ENCODE data around the gene ADAM12. TPM values are rescaled to one million over a fixed set of nuclear protein-coding genes. Genes with fewer than 3 reads are reported as not detected.

ADAM12 gene
- polyA plus RNA-seq, 4 donors, result 0.45 to 0.87 TPM; not detected in 2

DNA sequence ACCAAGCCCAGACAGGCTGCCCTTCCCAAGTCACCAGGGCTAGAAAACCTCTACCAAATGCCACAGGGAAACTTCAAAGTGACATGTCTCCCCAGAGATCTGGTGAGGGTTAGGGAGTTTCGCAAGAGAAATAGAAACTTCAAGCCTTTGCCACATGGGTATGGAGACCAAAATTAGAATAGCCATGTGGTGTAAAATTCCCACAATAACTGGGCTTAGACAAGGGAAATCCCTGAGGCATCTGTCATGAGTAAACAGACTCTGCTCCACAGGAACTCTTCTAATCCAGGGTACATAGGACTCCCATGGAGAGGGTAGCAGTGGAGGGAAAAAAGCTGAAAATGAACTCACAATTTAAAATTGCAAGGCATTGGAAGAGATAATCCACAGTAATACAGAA lies 14.3 kb downstream of the ADAM12 start:
- Histone ChIP-seq H3K9me3 (ENCODE audit: control insufficient read depth in 2 of 2, insufficient read depth in 1 of 2, low read depth in 1 of 2, low read length in 1 of 2) (no peaks in the 10 kb centered on the region), H3K4me1 (ENCODE audit: control insufficient read depth in 3 of 3, insufficient read depth in 2 of 3, low read depth in 1 of 3, low read length in 2 of 3) (no peaks in the 10 kb centered on the region), H3K27me3 (ENCODE audit: control insufficient read depth in 3 of 3, insufficient read depth in 3 of 3, low read length in 3 of 3) (no peaks in the 10 kb centered on the region), H3K4me3 (ENCODE audit: low read depth in 1 of 3, low read length in 3 of 3) (no peak overlapping the region), H3K36me3 (ENCODE audit: control insufficient read depth in 3 of 3, insufficient read depth in 2 of 3, low read depth in 1 of 3, low read length in 3 of 3) (no peaks in the 10 kb centered on the region), H3K27ac (ENCODE audit: low read depth in 1 of 3, low read length in 2 of 3) (no peak overlapping the region)
- 86 to 95% (median 92%) methylated on average over 1 of the region's 1 CpG for WGBS, 3 donors
- DNase-seq (no peak), FAIRE-seq (no peak)

GRCh38 chr10:126373147-126373546 lies 15.1 kb downstream of the ADAM12 start:
- WGBS, 3 donors, result 66 to 79% (median 76%) methylated on average over 4 of the region's 4 CpGs
- H3K4me3 ChIP-seq (ENCODE audit: low read depth in 1 of 3, low read length in 3 of 3), result no peak overlapping the region
- H3K9me3 ChIP-seq (ENCODE audit: control insufficient read depth in 2 of 2, insufficient read depth in 1 of 2, low read depth in 1 of 2, low read length in 1 of 2), result no peaks in the 10 kb centered on the region
- no peak for FAIRE-seq
- H3K27me3 ChIP-seq (ENCODE audit: control insufficient read depth in 3 of 3, insufficient read depth in 3 of 3, low read length in 3 of 3), result no peaks in the 10 kb centered on the region
- H3K27ac ChIP-seq (ENCODE audit: low read depth in 1 of 3, low read length in 2 of 3), result no peak overlapping the region
- H3K36me3 ChIP-seq (ENCODE audit: control insufficient read depth in 3 of 3, insufficient read depth in 2 of 3, low read depth in 1 of 3, low read length in 3 of 3), result no peaks in the 10 kb centered on the region
- DNase-seq, result no peak
- no peaks in the 10 kb centered on the region for H3K4me1 ChIP-seq (ENCODE audit: control insufficient read depth in 3 of 3, insufficient read depth in 2 of 3, low read depth in 1 of 3, low read length in 2 of 3)

DNA sequence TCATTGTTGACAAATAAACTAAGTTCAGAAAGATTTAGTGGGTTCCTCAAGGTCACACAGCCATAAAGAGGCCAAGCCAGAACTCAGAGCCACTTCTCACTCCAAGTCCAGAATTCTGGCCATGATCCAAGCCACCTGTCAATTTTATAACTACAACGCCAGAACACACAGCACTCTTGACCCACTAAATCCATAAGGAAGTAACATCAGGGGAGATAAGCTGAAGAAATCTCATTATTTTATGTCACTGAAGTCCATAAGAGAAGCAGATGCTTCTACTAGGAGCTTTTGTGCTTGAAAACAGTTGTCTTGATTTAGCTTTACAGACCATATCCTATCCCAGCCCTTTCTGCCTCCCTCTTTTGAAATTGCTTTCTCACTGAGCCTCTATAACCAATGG lies 15.9 kb downstream of the ADAM12 start:
- Histone ChIP-seq H3K27ac (ENCODE audit: low read depth in 1 of 3, low read length in 2 of 3) (no peak overlapping the region), H3K9me3 (ENCODE audit: control insufficient read depth in 2 of 2, insufficient read depth in 1 of 2, low read depth in 1 of 2, low read length in 1 of 2) (no peaks in the 10 kb centered on the region), H3K4me1 (ENCODE audit: control insufficient read depth in 3 of 3, insufficient read depth in 2 of 3, low read depth in 1 of 3, low read length in 2 of 3) (no peaks in the 10 kb centered on the region), H3K4me3 (ENCODE audit: low read depth in 1 of 3, low read length in 3 of 3) (no peak overlapping the region), H3K36me3 (ENCODE audit: control insufficient read depth in 3 of 3, insufficient read depth in 2 of 3, low read depth in 1 of 3, low read length in 3 of 3) (no peaks in the 10 kb centered on the region), H3K27me3 (ENCODE audit: control insufficient read depth in 3 of 3, insufficient read depth in 3 of 3, low read length in 3 of 3) (no peaks in the 10 kb centered on the region)
- DNase-seq (peak in 1 of 2 donors; percentile 6), FAIRE-seq (no peak)
- WGBS, 3 donors, result 4 to 14% (median 7%) methylated on average over 1 of the region's 1 CpG

- FAIRE-seq (no peak), DNase-seq (no peak)
- Histone ChIP-seq H3K36me3 (ENCODE audit: control insufficient read depth in 3 of 3, insufficient read depth in 2 of 3, low read depth in 1 of 3, low read length in 3 of 3) (no peaks in the 10 kb centered on the region), H3K9me3 (ENCODE audit: control insufficient read depth in 2 of 2, insufficient read depth in 1 of 2, low read depth in 1 of 2, low read length in 1 of 2) (no peaks in the 10 kb centered on the region), H3K4me3 (ENCODE audit: low read depth in 1 of 3, low read length in 3 of 3) (no peak overlapping the region), H3K27ac (ENCODE audit: low read depth in 1 of 3, low read length in 2 of 3) (no peak overlapping the region), H3K4me1 (ENCODE audit: control insufficient read depth in 3 of 3, insufficient read depth in 2 of 3, low read depth in 1 of 3, low read length in 2 of 3) (no peaks in the 10 kb centered on the region), H3K27me3 (ENCODE audit: control insufficient read depth in 3 of 3, insufficient read depth in 3 of 3, low read length in 3 of 3) (no peaks in the 10 kb centered on the region)
- 26 to 33% (median 27%) methylated on average over 4 of the region's 4 CpGs for WGBS, 3 donors
Observed at GRCh38 chr10:126369125-126369710, 19.1 kb downstream of the ADAM12 start.

- no peak for DNase-seq
- FAIRE-seq, result no peak
- no peak overlapping the region for H3K4me3 ChIP-seq (ENCODE audit: low read depth in 1 of 3, low read length in 3 of 3)
- H3K36me3 ChIP-seq (ENCODE audit: control insufficient read depth in 3 of 3, insufficient read depth in 2 of 3, low read depth in 1 of 3, low read length in 3 of 3), result no peaks in the 10 kb centered on the region
- H3K27ac ChIP-seq (ENCODE audit: low read depth in 1 of 3, low read length in 2 of 3), result no peak overlapping the region
- H3K9me3 ChIP-seq (ENCODE audit: control insufficient read depth in 2 of 2, insufficient read depth in 1 of 2, low read depth in 1 of 2, low read length in 1 of 2), result peaks cover 0 to 13% of the 10 kb centered on the region in 2 donors
- peaks cover 0 to 2% (median 0%) of the 10 kb centered on the region in 3 donors for H3K27me3 ChIP-seq (ENCODE audit: control insufficient read depth in 3 of 3, insufficient read depth in 3 of 3, low read length in 3 of 3)
- no peaks in the 10 kb centered on the region for H3K4me1 ChIP-seq (ENCODE audit: control insufficient read depth in 3 of 3, insufficient read depth in 2 of 3, low read depth in 1 of 3, low read length in 2 of 3)
Observed at GRCh38 chr10:126357169-126357568, 31.1 kb downstream of the ADAM12 start.

DNA sequence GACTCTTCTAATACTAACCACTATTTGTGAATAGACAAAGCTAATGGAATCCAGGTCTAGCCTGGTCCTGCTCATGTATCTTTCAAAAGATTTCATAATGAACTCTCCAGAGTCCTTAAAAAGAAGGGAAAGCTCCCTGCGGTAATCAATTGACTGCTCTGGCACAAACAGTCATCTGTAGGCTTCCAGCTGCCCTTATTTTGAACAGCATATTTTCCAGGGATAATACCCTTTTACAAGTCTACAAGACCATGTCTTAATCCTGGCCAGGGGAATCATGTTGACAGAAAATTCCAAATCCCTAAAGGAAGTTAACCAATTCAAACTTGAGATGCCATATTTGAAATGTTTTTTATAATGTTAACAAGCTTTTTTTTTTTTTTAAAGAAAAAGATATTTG lies 34.6 kb downstream of the ADAM12 start:
- no peak for DNase-seq
- peaks cover 0 to 2% (median 0%) of the 10 kb centered on the region in 3 donors for H3K27me3 ChIP-seq (ENCODE audit: control insufficient read depth in 3 of 3, insufficient read depth in 3 of 3, low read length in 3 of 3)
- no peaks in the 10 kb centered on the region for H3K36me3 ChIP-seq (ENCODE audit: control insufficient read depth in 3 of 3, insufficient read depth in 2 of 3, low read depth in 1 of 3, low read length in 3 of 3)
- 78 to 85% (median 82%) methylated on average over 1 of the region's 1 CpG for WGBS, 3 donors
- H3K27ac ChIP-seq (ENCODE audit: low read depth in 1 of 3, low read length in 2 of 3), result no peak overlapping the region
- no peak for FAIRE-seq
- no peaks in the 10 kb centered on the region for H3K4me1 ChIP-seq (ENCODE audit: control insufficient read depth in 3 of 3, insufficient read depth in 2 of 3, low read depth in 1 of 3, low read length in 2 of 3)
- peaks cover 0 to 10% of the 10 kb centered on the region in 2 donors for H3K9me3 ChIP-seq (ENCODE audit: control insufficient read depth in 2 of 2, insufficient read depth in 1 of 2, low read depth in 1 of 2, low read length in 1 of 2)
- no peak overlapping the region for H3K4me3 ChIP-seq (ENCODE audit: low read depth in 1 of 3, low read length in 3 of 3)

GRCh38 chr10:126352453-126352852 lies 35.8 kb downstream of the ADAM12 start:
- Histone ChIP-seq H3K36me3 (ENCODE audit: control insufficient read depth in 3 of 3, insufficient read depth in 2 of 3, low read depth in 1 of 3, low read length in 3 of 3) (no peaks in the 10 kb centered on the region), H3K27ac (ENCODE audit: low read depth in 1 of 3, low read length in 2 of 3) (no peak overlapping the region), H3K9me3 (ENCODE audit: control insufficient read depth in 2 of 2, insufficient read depth in 1 of 2, low read depth in 1 of 2, low read length in 1 of 2) (peaks cover 0 to 10% of the 10 kb centered on the region in 2 donors), H3K27me3 (ENCODE audit: control insufficient read depth in 3 of 3, insufficient read depth in 3 of 3, low read length in 3 of 3) (peaks cover 0 to 2% (median 0%) of the 10 kb centered on the region in 3 donors), H3K4me1 (ENCODE audit: control insufficient read depth in 3 of 3, insufficient read depth in 2 of 3, low read depth in 1 of 3, low read length in 2 of 3) (no peaks in the 10 kb centered on the region), H3K4me3 (ENCODE audit: low read depth in 1 of 3, low read length in 3 of 3) (no peak overlapping the region)
- no peak for FAIRE-seq
- no peak for DNase-seq
- 65 to 77% (median 65%) methylated on average over 4 of the region's 4 CpGs for WGBS, 3 donors

GRCh38 chr10:126351021-126351420 lies 37.3 kb downstream of the ADAM12 start:
- DNase-seq, result no peak

More at GRCh38 chr10:126351021-126351420, 37.3 kb downstream of the ADAM12 start:
- peaks cover 0 to 2% (median 0%) of the 10 kb centered on the region in 3 donors for H3K27me3 ChIP-seq (ENCODE audit: control insufficient read depth in 3 of 3, insufficient read depth in 3 of 3, low read length in 3 of 3)
- H3K9me3 ChIP-seq (ENCODE audit: control insufficient read depth in 2 of 2, insufficient read depth in 1 of 2, low read depth in 1 of 2, low read length in 1 of 2), result peaks cover 0 to 7% of the 10 kb centered on the region in 2 donors
- 74 to 84% (median 80%) methylated on average over 6 of the region's 6 CpGs for whole genome bisulfite sequencing, 3 donors
- no peak for FAIRE-seq
- H3K27ac ChIP-seq (ENCODE audit: low read depth in 1 of 3, low read length in 2 of 3), result no peak overlapping the region
- no peaks in the 10 kb centered on the region for H3K36me3 ChIP-seq (ENCODE audit: control insufficient read depth in 3 of 3, insufficient read depth in 2 of 3, low read depth in 1 of 3, low read length in 3 of 3)
- H3K4me1 ChIP-seq (ENCODE audit: control insufficient read depth in 3 of 3, insufficient read depth in 2 of 3, low read depth in 1 of 3, low read length in 2 of 3), result no peaks in the 10 kb centered on the region
- no peak overlapping the region for H3K4me3 ChIP-seq (ENCODE audit: low read depth in 1 of 3, low read length in 3 of 3)
